H9 (cell line): ENCODE data around the gene MRPS6. TPM values are rescaled to one million over a fixed set of nuclear protein-coding genes. Genes with fewer than 3 reads are reported as not detected.

ENCODE experiments used
- DNase-seq: peaks from one replicate; pipeline ENCODE4 v3.0.0-alpha.2; 2017
- H2AFZ ChIP-seq: one replicate; pipeline ENCODE4 v1.6.1; 2013; ENCODE audit warnings: mild to moderate bottlenecking, low read length, control low read depth, moderate library complexity
- H2AK5ac ChIP-seq: 2 replicates; pipeline ENCODE4 v1.6.1; 2013; ENCODE audit warnings: low read length, control low read depth, mixed read lengths; ENCODE audit not compliant: insufficient read length
- H2BK120ac ChIP-seq: one replicate; pipeline ENCODE4 v1.6.1; 2013; ENCODE audit warnings: low read depth, mild to moderate bottlenecking, low read length, control low read depth, inconsistent platforms; ENCODE audit not compliant: poor library complexity, severe bottlenecking
- H2BK12ac ChIP-seq: 2 replicates; pipeline ENCODE4 v1.6.1; 2013; ENCODE audit warnings: low read length, control low read depth, mixed read lengths, low read depth; ENCODE audit not compliant: insufficient read length
- H2BK15ac ChIP-seq: 2 replicates; pipeline ENCODE4 v1.6.1; 2013; ENCODE audit warnings: low read depth, low read length, control low read depth
- H2BK20ac ChIP-seq: one replicate; pipeline ENCODE4 v1.6.1; 2013; ENCODE audit warnings: low read depth, mild to moderate bottlenecking, low read length, control low read depth, inconsistent platforms; ENCODE audit not compliant: poor library complexity, severe bottlenecking
- H2BK5ac ChIP-seq: 2 replicates; pipeline ENCODE4 v1.6.1; 2013; ENCODE audit warnings: low read length, control low read depth, mixed read lengths; ENCODE audit not compliant: insufficient read length
- H3K14ac ChIP-seq: 2 replicates; pipeline ENCODE4 v1.6.1; 2013; ENCODE audit warnings: low read length, control low read depth; ENCODE audit not compliant: insufficient read depth
- H3K18ac ChIP-seq: 2 replicates; pipeline ENCODE4 v1.6.1; 2013; ENCODE audit warnings: low read depth, mild to moderate bottlenecking, mixed read lengths, low read length, control low read depth; ENCODE audit not compliant: insufficient read length
- H3K23ac ChIP-seq: 2 replicates; pipeline ENCODE4 v1.6.1; 2013; ENCODE audit warnings: low read length, control low read depth, mixed read lengths, low read depth; ENCODE audit not compliant: insufficient read length
- H3K23me2 ChIP-seq: 2 replicates; pipeline ENCODE4 v1.6.1; 2013; ENCODE audit warnings: low read depth, mild to moderate bottlenecking, mixed read lengths, low read length, control low read depth; ENCODE audit not compliant: insufficient read length, poor library complexity, severe bottlenecking
- H3K27ac ChIP-seq: 2 replicates; pipeline ENCODE4 v1.5.1; 2013; ENCODE audit warnings: low read length, control low read depth, mixed read lengths, low read depth; ENCODE audit not compliant: insufficient read length
- H3K27me3 ChIP-seq: 2 replicates; pipeline ENCODE4 v1.6.1; 2013; ENCODE audit warnings: low read length, control low read depth, inconsistent platforms; ENCODE audit not compliant: insufficient read depth
- H3K4ac ChIP-seq: 2 replicates; pipeline ENCODE4 v1.6.1; 2013; ENCODE audit warnings: low read depth, mild to moderate bottlenecking, control low read depth, inconsistent platforms, low read length, moderate library complexity
- H3K4me1 ChIP-seq: 2 replicates; pipeline ENCODE4 v1.6.1; 2013; ENCODE audit warnings: low read length, control low read depth, inconsistent platforms; ENCODE audit not compliant: insufficient read depth
- H3K4me2 ChIP-seq: 2 replicates; pipeline ENCODE4 v1.6.1; 2013; ENCODE audit warnings: low read length, control low read depth, mixed read lengths; ENCODE audit not compliant: insufficient read length, insufficient read depth
- H3K56ac ChIP-seq: 2 replicates; pipeline ENCODE4 v1.6.1; 2013; ENCODE audit warnings: low read depth, mild to moderate bottlenecking, mixed read lengths, low read length, control low read depth; ENCODE audit not compliant: insufficient read length
- H3K79me1 ChIP-seq: 2 replicates; pipeline ENCODE4 v1.6.1; 2013; ENCODE audit warnings: low read depth, mild to moderate bottlenecking, moderate library complexity, low read length, control low read depth, inconsistent platforms; ENCODE audit not compliant: insufficient read depth, poor library complexity, severe bottlenecking
- H3K79me2 ChIP-seq: 2 replicates; pipeline ENCODE4 v1.6.1; 2013; ENCODE audit warnings: low read length, control low read depth, inconsistent platforms; ENCODE audit not compliant: insufficient read depth
- H3K9ac ChIP-seq: 2 replicates; pipeline ENCODE4 v1.6.1; 2013; ENCODE audit warnings: low read length, control low read depth, mixed read lengths; ENCODE audit not compliant: insufficient read length; ENCODE audit errors: extremely low read depth
- H3K9me3 ChIP-seq: one replicate; pipeline ENCODE4 v1.6.1; 2013; ENCODE audit warnings: low read depth, low read length, inconsistent platforms; ENCODE audit not compliant: control insufficient read depth
- H3T11ph ChIP-seq: one replicate; pipeline ENCODE4 v1.6.1; 2013; ENCODE audit warnings: mild to moderate bottlenecking, low read length, control low read depth, inconsistent platforms
- H4K20me1 ChIP-seq: one replicate; pipeline ENCODE4 v1.6.1; 2013; ENCODE audit not compliant: control insufficient read depth, insufficient read length, insufficient read depth
- H4K5ac ChIP-seq: 2 replicates; pipeline ENCODE4 v1.6.1; 2013; ENCODE audit warnings: low read depth, mild to moderate bottlenecking, mixed read lengths, low read length, control low read depth; ENCODE audit not compliant: insufficient read length
- H4K8ac ChIP-seq: replicated peaks from 2 replicates; pipeline ENCODE4 v1.6.1; 2013; ENCODE audit warnings: low read length, control low read depth, mixed read lengths, low read depth; ENCODE audit not compliant: insufficient read length
- H4K91ac ChIP-seq: 2 replicates; pipeline ENCODE4 v1.6.1; 2013; ENCODE audit warnings: low read depth, mild to moderate bottlenecking, moderate library complexity, mixed read lengths, low read length, control low read depth; ENCODE audit not compliant: insufficient read length
- H3K27ac Mint-ChIP-seq, 3 experiments: 2 replicates in 2 of 3; 3 replicates in 1 of 3; pipeline ENCODE4 v1.8.0; 2020 to 2021; ENCODE audit warnings: mixed read lengths in 3 of 3, mild to moderate bottlenecking in 1 of 3, moderate library complexity in 1 of 3
- H3K27me3 Mint-ChIP-seq: 2 replicates; pipeline ENCODE4 v1.8.0; 2021; ENCODE audit warnings: low read depth, mild to moderate bottlenecking, moderate library complexity, mixed read lengths
- H3K36me3 Mint-ChIP-seq, 3 experiments: 2 replicates in 2 of 3; 3 replicates in 1 of 3; pipeline ENCODE4 v1.8.0; 2020 to 2021; ENCODE audit warnings: low read depth in 3 of 3, mixed read lengths in 3 of 3; ENCODE audit not compliant: insufficient read depth in 1 of 3
- H3K4me1 Mint-ChIP-seq, 2 experiments: 2 replicates each; pipeline ENCODE4 v1.8.0; 2020; ENCODE audit warnings: mixed read lengths in 2 of 2
- H3K4me3 Mint-ChIP-seq, 2 experiments: 2 replicates in 1 of 2; 3 replicates in 1 of 2; pipeline ENCODE4 v1.8.0; 2020 to 2021; ENCODE audit warnings: mild to moderate bottlenecking in 2 of 2, mixed read lengths in 2 of 2, moderate library complexity in 1 of 2
- H3K9me3 Mint-ChIP-seq, 2 experiments: 2 replicates in 1 of 2; 3 replicates in 1 of 2; pipeline ENCODE4 v1.8.0; 2020; ENCODE audit warnings: mild to moderate bottlenecking in 2 of 2, mixed read lengths in 2 of 2, moderate library complexity in 1 of 2
- WGBS: extraction: QIAGEN DNeasy Blood & Tissue Kit; methylation state at CpG from one replicate; pipeline ENCODE4 v1.1.7; 2013; ENCODE audit warnings: missing lambda C conversion rate, low lambda C conversion rate, mixed read lengths; ENCODE audit not compliant: insufficient read length; ENCODE audit errors: extremely low coverage; 5-methylcytosine and 5-hydroxymethylcytosine counted together
- total RNA-seq: library from RNA; stranded (reverse); gene quantifications from 2 replicates; pipeline ENCODE4 v1.2.1, GENCODE V29; 2021
- TF ChIP-seq, protein P1 (sequence below): fragments of 200-600 bp; sonication (generic); conservative IDR thresholded peaks from 3 replicates; pipeline ENCODE4 v1.8.0; 2021; ENCODE audit warnings: antibody characterized with exemption, mild to moderate bottlenecking

The MRPS6 gene
- total RNA-seq, 1 experiment from 2014 or later = 83.2 TPM

DNA sequence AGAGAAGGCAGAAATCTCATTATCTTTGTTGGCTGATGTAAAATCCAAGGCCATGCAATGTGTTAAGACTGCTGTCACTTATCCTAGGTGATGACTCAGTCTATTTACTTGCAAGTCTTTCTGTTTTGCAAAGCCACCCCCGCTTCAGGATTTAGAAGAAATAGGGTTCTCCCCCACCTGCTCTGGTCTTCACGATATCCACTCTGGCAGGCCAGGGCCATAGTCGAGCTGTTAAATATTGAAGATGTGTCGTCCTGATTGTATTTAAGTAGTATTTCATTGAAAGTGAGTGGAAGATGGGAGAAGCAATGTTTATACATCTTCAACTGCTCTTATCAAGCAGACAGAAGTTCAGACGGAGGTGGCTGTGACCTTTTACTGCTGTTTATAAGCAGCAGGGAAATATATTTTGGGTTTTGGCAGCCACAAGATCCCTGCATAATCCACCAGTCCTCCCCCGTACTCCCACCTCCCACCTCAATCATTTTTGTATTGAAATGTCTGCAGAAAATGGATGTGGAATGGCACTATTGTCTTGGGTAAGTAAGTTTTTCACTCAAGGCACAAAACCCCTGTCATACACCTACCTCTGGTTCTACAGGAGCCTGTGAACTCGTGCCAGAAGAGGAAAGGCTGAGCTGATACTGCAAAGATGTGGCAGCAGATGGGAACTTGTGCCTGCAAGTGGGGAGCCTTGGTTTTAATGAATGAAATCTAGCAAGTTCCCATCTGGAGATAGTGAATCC, 117.4 kb downstream of the MRPS6 start:
- H3K23me2 ChIP-seq = no peaks in the 10 kb centered on the region
- H2AK5ac ChIP-seq = no peak overlapping the region
- TF ChIP-seq, protein P1, sequence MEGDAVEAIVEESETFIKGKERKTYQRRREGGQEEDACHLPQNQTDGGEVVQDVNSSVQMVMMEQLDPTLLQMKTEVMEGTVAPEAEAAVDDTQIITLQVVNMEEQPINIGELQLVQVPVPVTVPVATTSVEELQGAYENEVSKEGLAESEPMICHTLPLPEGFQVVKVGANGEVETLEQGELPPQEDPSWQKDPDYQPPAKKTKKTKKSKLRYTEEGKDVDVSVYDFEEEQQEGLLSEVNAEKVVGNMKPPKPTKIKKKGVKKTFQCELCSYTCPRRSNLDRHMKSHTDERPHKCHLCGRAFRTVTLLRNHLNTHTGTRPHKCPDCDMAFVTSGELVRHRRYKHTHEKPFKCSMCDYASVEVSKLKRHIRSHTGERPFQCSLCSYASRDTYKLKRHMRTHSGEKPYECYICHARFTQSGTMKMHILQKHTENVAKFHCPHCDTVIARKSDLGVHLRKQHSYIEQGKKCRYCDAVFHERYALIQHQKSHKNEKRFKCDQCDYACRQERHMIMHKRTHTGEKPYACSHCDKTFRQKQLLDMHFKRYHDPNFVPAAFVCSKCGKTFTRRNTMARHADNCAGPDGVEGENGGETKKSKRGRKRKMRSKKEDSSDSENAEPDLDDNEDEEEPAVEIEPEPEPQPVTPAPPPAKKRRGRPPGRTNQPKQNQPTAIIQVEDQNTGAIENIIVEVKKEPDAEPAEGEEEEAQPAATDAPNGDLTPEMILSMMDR = no peak
- H3K4me2 ChIP-seq = no peak overlapping the region
- H2BK15ac ChIP-seq = no peak overlapping the region
- no peak overlapping the region for H2BK120ac ChIP-seq
- H2AFZ ChIP-seq = no peak overlapping the region
- H3K27ac Mint-ChIP-seq = no peak overlapping the region; a peak in 1 of 7 replicates
- no peak overlapping the region for H3K18ac ChIP-seq
- peaks cover 0 to 3% of the 10 kb centered on the region in 2 experiments; a peak in 4 of 5 replicates for H3K9me3 Mint-ChIP-seq
- no peak overlapping the region for H2BK12ac ChIP-seq
- peaks cover 5% of the 10 kb centered on the region for H3K9me3 ChIP-seq
- WGBS = no CpG with 5 or more reads among the region's 7 CpGs
- H3K27me3 ChIP-seq = no peaks in the 10 kb centered on the region
- H3K56ac ChIP-seq = no peak overlapping the region
- no peak overlapping the region for H3K23ac ChIP-seq
- no peaks in the 10 kb centered on the region for H3K79me2 ChIP-seq
- peaks cover 7% of the 10 kb centered on the region; the same call in 1 of the 2 replicates for H3K4me1 ChIP-seq
- H4K5ac ChIP-seq = no peak overlapping the region
- H3K4me3 Mint-ChIP-seq = no peak overlapping the region
- no peaks in the 10 kb centered on the region for H3K79me1 ChIP-seq
- H2BK20ac ChIP-seq = no peak overlapping the region
- peaks cover 37 to 49% of the 10 kb centered on the region in 2 experiments for H3K4me1 Mint-ChIP-seq
- H3K14ac ChIP-seq = no peak overlapping the region
- no peak for DNase-seq
- no peaks in the 10 kb centered on the region for H4K20me1 ChIP-seq
- H4K8ac ChIP-seq = no peak overlapping the region
- no peaks in the 10 kb centered on the region for H3K27me3 Mint-ChIP-seq
- no peak overlapping the region for H3T11ph ChIP-seq
- H3K9ac ChIP-seq = no peak overlapping the region
- H4K91ac ChIP-seq = no peak overlapping the region
- H3K36me3 Mint-ChIP-seq = peaks cover 6 to 20% (median 15%) of the 10 kb centered on the region in 3 experiments; a peak in 6 of 7 replicates
- H2BK5ac ChIP-seq = no peak overlapping the region
- H3K4ac ChIP-seq = no peak overlapping the region
- H3K27ac ChIP-seq = no peak overlapping the region
